HG02759 (cell line): ENCODE data around the gene SYT17.

ENCODE experiments used
- ATAC-seq: cut with Tn5 transposase; IDR thresholded peaks from one replicate; pipeline ENCODE4 v1.9.1; 2021; ENCODE audit warnings: mild to moderate bottlenecking, moderate library complexity; ENCODE audit not compliant: unreplicated experiment

The SYT17 gene

DNA sequence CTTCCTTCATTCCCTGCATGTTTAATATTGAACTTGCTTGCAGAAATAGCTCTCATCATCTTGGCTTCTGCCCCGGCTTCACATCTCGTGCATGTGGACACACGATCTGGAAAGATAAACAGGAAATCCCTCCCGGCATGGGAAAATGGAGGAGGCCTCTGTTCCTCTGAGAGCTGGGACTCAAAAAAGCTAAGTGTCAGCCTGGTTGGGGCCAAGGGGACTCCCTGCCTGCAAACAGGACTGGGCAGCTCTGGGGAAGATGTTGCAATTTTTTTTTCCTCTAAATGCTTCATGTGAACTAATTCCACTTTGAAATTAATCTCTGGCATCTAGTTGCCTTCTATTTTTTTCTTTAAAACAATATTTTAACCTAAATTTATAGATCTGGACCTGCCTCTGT is 29.4 kb upstream of the SYT17 start:
- ATAC-seq = no peak

GRCh38 chr16:19139436-19140091 is 28.5 kb upstream of the SYT17 start:
- ATAC-seq = no peak

GRCh38 chr16:19140396-19140795 is 27.6 kb upstream of the SYT17 start:
- no peak for ATAC-seq

GRCh38 chr16:19142939-19143598 is 25.0 kb upstream of the SYT17 start:
- no peak for ATAC-seq

DNA sequence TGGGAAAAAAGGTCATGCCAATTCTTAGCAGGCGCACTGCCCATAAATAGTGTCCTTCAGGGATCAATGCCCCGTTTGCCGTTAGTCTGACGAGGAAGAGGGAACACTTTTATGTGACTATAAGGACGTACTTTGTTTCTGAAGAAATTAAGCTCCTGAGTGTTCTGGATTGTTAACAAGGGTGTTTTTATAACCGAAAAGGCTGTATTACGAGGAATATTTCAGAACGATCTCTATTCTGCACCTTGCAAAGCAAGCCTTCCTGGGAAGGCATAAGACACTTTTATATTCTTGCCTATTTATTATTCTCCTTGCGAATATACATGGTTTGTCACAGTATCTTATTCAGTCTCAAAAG is 24.5 kb upstream of the SYT17 start:
- no peak for ATAC-seq

- no peak for ATAC-seq
Measured at GRCh38 chr16:19145010-19145409, 23.0 kb upstream of the SYT17 start.

DNA sequence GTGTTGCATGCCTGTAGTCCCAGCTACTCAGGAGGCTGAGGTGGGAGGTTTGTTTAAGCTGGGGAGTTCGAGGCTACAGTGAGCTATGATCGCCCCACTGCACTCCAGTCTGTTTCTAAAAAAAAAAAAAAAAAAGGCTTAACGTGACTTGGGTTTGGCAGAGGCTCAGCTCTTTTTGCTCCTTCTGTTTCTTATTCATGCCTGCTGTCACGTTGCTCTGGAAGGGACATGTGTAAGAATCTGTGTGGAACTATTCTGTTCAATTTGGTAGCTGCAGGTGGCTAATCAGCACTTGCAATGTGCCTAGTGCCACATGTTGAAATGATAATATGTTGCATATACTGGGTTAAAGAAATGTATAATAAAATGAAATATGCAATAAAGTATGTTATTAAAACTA is 20.9 kb upstream of the SYT17 start:
- no peak for ATAC-seq

DNA sequence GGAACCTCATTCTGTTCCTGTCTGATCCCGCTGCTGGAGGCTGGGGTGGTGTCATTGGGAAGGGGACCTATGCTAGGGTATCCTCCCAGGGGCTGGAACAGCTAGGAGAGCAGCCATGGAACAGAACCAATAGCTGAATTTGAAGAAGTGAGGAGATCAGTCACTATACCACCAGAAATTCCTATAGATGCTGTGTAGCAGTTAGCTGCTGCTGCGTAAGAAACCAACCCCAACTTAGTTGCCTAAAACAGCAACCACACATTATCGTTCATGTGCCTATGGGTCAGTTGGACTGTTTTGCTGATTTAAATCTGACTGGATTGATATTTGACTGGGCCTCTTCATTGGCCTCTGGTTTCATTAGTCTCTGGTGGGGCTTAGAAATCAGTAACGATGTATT is 20.4 kb upstream of the SYT17 start:
- ATAC-seq = no peak

DNA sequence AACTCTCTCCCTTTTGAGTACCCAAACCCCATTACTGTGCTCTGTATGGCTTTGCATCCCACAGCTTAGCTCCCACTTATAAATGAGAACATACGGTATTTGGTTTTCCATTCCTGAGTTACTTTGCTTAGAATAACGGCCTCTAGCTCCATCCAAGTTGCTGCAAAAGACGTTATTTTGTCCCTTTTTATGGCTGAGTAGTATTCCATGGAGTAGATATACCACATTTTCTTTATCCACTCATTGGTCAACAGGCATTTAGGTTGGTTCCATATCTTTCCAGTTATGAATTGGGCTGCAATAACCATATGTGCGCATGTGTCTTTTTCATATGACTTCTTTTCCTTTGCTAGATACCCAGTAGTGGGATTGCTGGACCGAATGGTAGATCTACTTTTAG is 19.9 kb upstream of the SYT17 start:
- no peak for ATAC-seq

DNA sequence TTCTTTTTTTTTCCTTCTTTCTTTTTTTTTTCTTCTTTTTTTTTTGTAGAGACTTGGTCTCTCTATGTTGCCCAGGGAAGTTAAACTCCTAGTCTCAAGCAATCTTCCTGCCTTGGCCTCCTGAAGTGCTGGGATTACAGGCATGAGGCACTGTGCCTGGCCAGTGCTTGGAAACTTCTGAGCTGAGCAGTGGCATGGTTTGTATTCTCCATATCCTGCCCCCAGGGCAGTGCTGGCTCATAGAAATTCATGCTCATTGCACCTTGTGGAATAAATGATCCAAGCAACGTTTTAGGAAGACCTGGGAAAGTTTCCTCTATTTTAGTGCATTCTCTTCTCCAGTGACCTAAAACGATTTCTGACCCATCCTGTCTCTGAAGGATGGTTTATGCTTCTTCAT is 16.7 kb upstream of the SYT17 start:
- no peak for ATAC-seq

DNA sequence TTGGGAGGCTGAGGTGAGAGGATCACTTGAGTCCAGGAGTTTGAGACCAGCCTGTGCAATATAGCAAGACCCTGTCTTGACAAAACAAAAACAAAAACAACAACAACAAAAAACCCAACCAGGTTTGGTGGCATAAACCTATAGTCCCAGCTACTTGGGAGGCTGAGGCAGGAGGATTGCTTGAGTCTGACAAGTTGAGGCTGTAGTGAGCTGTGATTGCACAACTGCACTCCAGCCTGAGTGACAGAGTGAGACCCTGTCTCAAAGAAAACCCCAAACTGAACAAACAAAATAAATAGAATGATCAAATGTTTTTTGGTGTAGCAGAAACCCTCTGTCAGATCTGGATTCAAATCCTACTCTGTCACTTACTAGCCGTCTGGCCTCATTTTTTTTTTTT is 16.0 kb upstream of the SYT17 start:
- ATAC-seq = no peak

- ATAC-seq = no peak
Measured at GRCh38 chr16:19153876-19154275, 14.2 kb upstream of the SYT17 start.

GRCh38 chr16:19162085-19162484 is 6.0 kb upstream of the SYT17 start:
- no peak for ATAC-seq

DNA sequence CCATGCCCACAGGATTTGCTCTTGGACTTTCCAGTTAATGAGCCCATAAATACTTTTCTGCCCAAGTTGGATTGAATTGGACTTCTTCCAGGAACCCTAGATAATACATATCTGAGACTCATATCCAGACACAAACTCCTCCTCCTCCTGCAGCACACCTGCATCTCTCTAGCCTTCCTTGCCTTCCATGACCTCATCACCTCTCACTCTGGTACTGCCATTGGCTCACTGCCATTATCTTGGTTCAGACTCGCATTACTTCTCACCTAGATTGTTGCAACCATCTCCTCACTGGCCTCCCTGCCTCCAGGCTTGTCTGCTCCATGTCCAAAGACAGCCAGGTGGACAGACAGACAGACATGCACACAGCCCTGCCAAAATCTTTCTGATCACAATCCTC is 4.8 kb upstream of the SYT17 start:
- no peak for ATAC-seq

DNA sequence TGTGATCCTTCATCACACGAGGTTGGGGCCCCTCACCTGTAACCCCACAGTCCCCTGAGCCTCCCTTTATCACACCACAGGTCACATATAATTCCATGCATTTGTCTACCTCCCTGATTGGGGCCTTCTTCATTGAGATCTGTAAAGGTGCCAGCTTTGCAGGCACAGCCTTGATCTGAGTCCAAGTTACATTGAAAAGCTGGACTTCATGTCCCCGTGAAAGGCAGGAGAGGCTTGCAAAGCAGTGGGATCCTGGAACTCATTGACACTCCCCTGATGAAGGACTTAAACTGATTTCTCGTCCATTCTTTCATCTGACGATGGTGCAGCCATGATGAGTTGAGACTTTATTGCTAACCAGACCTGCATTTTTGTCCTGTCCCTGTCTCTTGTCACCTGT is 3.8 kb upstream of the SYT17 start:
- no peak for ATAC-seq

GRCh38 chr16:19165101-19165500 is 2.9 kb upstream of the SYT17 start:
- ATAC-seq = no peak

DNA sequence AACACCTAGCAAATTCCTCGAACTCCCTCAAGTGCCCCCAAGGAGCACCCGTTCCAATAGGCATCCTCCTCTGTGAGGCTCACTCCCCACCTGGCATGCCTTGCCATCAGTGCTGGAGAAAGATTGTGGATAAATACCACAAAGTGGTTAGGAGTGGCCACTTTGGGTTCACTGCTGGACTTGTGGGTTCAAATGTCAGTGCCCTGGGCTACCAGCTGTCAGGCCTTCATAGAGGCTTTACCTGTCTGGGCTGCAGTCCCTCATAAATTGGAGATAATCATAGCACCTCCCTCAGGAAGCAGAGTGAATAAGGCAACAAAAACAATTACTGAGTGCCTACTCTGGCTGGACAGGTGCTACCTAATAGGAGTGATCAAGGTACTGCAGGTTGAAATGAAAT is 1.5 kb upstream of the SYT17 start:
- ATAC-seq = no peak

DNA sequence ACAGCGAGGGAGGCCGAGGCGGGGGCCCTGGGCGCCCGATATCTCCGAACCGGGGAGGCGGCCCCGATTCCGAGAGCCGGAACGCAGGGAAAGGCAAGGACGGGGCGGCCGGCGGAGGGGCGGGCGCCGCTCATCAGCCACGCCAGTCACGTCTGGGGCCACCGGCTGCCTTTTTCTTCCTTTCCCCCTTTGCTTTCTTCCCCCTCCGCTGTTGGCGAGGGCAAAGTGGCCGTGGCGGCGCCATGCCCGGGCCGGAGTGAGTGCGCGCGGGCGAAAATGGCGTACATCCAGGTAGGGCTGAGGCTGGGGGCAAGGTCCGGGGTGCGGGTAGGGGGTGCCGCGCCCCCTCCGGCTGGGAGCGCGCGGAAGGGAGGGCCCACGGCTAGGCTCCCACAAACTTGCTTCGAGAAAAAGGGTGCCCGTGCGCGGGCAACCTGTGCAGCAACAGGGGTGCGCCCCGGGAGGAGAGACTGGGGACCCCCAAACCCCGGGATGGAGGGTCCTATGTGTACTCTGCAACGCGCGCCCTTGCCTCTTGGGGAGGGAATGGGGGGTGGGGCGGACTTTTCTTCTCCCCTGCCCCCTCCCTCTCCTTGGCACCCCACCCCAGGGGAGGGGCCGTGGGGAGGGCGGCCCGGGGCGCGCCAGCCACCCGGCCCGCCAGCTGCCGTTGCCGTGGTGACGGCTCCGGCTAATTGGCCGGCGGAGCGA is 486 bp downstream of the SYT17 start:
- no peak for ATAC-seq

DNA sequence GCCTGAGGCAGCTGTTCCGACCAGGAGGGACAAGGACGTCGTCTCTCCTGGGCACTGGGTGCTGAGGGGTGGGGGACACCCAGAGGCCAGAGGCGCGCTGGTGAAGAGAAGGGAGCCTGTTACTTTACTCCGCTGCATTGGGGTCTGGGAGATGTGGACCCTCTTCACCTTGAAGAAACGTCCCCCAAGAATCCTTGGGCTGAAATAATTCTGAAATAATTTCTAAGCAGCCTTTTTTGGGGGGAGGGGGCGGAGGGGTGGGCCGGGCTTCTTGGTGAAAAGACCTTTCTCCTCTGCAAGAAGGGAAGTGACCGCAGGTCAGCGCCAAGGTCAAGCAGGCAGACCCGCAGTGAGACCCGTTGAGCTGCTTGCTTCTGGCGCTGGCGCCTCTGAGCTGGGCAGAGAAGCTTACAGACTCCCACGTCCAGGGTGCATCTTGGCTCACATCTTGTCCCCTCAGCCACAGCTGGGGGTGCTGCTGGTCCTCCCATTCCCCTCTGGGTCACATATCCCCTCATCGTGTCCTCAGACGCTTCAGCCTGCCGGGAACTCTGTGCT is 1.1 kb downstream of the SYT17 start:
- ATAC-seq = no peak

DNA sequence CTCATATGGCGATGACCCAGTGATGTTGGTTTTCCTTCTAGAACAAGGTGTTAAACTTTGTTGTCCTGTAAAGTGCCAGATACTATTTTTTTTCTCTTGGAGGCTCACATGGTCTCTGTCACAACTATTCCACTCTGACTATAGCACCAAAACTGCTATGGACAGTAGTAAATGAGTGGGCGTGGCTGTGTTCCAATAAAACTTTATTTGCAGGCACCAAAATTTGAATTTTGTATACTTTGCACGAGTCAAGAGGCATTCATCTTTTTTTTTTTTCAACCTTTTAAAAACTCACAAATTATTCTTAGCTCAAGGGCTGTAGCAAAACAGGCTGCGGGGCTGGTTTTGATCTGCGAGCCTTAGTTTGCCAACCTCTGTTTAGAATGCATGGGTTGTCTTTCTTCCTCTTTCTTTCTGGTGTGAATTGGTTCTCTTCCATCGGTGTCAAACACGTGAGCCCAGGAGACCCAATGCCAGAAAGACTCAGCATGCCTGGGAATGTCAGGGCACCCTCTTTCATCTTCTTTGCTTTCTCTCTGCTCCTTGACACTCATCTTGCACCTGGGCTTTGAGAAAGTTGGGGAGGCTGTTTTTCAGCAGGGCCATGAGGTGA is 2.1 kb downstream of the SYT17 start:
- no peak for ATAC-seq

- no peak for ATAC-seq
Measured at GRCh38 chr16:19172098-19172780, 4.2 kb downstream of the SYT17 start.
